Hematopoietic multipotent progenitor cell treated with erythropoietin and hydrocortisone succinate and interleukin-3 and kit ligand, for 8 days (in vitro differentiated cells): ENCODE results near the gene KDM7A.
A peak's percentile ranks its signal among the peaks of the same experiment; 100 is the strongest.
"Not testable (repeated sequence)": the region's sequence is repeated elsewhere in the genome, so short reads cannot be mapped to it uniquely, and the experiment has no call there.

ENCODE experiments used
- DNase-seq: peaks from one replicate; pipeline ENCODE4 v3.0.0-alpha.2; 2015

KDM7A gene

DNA sequence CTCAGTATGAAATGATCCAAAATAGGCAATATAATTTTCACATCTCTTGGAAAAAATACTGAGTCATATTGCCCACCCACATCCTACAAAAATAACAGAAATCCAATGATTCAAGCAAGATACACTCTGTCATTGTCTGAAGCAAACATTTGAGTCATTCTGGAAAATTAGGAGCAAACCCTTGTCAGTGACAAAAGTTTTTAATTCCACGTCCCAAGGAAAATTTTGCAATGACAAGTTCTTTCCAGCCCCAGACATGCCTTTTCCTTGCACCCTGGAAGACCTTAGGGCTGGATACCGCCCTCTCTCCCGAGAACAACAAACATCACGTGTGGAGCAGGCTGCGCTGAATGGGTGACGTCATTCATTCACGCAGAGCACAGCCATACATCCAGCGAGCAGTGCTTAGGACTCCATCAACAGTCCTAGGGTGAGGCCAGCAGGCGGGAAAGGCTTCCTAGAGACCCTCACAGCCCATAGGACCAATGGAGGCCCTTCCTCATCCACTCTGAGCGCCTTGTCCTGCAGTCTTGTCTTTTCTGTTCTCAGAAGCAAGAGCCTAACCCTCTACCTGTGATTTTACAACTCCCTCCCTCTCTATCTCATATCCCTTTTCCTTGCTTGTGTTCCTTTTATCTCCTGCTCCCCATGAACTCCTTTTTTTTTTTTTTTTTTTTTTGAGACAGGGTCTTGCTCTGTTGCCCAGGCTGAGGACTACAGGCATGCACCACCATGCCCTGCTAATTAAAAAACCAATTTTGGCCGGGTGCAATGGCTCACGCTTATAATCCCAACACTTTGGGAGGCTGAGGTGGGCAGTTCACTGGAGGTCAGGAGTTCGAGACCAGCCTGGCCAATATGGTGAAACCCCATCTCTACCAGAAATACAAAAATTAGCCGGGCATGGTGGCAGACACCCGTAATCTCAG lies 23.5 kb upstream of the KDM7A start:
- DNase-seq, result no peak

DNA sequence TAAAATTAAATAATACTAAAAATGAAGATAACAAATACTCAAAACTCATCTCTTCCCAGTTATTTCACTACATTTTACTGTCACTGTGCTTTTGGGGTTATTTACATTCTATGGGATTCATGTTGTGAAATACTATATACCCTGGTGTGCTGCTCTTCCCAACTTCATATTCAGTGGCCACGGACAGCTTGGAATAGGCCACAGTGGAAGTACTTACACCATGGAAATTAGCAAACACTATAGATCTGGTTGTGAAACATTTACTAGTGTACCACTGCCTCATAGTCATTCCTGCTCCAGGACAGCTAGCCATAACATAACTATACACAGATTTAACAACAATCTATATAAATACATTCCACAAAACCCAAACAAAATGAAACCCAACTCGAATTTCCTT lies 21.2 kb upstream of the KDM7A start:
- no peak for DNase-seq

DNA sequence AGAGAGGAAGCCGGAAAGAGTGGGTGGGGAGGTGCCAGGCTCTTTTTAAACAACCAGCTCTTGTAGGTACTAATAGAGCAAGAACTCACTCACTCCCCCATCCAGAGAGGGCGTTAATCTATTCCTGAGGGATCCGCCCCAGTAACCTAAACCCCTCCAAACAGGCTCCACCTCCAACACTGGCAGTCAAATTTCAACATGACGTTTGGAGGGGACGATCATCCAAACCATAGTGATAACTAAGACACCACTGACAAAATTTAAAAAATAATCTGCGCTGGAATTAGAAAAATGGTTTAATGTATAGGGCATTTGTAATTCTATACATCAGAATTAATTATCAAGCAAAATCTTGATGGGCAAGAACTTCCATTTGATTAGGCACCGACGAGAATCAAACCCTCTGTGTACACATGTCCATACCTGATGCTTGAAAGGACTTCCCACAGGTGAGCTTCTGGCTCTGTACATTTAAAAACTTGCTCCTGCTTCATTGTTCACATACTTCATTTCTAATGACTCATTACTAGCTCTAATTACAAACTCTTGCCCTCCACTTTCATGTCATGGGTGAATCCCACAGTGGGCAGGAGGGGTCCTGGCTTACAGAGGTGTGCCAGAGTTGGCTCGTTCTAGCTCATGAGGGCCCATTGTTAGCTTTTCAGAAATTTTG lies 20.6 kb upstream of the KDM7A start:
- no peak for DNase-seq

DNA sequence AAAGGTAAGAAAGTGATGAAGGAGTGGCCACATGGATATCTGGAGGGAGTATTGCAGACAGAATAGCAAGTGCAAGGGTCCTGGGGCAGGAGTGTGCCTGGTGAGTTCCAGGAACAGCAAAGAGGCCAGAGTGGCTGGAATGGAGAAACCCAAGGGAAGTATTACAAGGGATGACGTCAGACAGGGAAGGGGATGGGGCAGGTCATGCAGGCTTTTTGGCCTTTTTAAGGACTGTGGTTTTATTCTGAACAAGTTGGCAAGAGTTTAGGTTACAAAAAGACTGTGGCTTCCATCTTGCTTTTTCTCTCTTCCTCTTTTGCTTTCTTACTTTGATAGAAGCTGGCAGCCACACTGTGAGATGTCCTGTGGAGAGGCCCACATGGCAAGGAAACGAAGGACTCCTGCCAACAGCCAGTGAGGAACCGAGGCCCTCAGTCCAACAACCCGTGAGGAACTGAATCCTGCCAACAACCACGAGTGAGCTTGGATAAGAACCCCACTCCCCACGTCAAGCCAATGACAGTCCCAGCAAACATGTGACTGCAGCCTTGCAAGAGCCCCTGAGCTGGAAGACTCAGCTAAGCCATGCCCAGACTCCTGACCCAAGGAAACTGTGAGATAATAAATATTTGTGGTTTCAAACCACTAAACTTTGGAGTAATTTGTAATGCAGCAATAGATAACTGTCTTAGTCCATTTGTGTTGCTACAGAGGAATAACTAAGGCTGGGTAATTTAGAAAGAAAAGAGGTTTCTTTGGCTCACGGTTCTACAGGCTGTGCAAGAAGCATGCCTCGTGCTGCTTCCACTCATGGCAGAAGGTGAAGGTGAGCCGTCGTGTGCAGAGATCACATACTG lies 19.8 kb upstream of the KDM7A start:
- DNase-seq, result peak; percentile 24

DNA sequence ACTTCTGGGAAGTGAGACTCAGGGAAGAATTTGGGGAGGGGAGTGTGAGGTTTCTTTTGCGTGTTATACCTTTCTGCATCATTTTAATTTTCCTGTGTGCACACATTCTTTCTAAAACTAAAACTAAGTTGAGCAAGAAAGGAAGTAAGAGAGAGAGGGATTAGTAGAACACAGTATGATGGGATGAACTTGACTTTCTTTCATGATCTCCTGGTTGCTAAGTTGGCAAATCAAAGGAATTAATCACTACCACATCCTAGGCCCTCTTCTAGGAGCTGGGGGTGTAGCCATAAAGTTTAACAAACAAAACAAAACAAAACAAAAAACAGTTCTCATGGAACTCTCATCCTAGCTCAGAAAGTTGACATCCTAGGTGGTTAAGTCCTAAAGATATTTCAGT lies 19.1 kb upstream of the KDM7A start:
- DNase-seq, result no peak

DNA sequence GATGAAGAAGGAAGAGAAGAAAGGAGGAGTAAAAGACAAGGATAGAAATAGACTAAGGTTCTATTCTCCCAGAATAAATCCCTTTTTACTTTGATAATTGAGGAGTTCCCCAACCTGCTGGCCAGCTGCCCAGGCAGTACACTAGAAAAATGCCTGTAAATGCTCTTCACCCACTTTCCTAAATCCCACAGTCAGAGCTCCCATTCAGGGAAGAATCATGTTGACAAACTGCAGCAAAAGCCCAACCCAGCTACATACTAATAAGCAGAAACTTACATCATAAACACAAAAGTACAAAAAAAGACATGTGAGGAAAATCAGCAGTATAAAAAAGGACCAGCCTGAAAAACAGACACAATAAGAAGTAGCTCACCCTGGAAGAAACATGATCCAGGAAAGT lies 15.8 kb upstream of the KDM7A start:
- no peak for DNase-seq

DNA sequence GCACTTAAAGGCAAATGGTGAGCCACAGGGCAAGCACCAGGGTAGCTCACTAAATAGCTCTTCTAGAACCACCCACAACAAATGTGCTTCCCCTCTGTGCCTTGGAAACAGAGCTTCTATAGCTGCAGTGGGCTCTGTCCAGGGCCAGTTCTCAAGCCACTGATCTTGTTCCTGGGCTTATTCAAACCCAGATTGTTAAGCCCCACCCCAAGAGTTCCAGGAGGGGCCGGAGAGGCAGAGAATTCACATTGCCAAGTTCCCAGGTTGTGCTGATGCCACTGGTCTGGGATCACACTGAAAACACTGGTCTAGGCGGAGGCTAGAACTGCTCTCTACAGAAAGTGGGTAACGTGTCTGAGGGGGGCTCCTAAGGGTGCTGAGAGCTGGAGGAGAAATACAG lies 15.4 kb upstream of the KDM7A start:
- no peak for DNase-seq

DNA sequence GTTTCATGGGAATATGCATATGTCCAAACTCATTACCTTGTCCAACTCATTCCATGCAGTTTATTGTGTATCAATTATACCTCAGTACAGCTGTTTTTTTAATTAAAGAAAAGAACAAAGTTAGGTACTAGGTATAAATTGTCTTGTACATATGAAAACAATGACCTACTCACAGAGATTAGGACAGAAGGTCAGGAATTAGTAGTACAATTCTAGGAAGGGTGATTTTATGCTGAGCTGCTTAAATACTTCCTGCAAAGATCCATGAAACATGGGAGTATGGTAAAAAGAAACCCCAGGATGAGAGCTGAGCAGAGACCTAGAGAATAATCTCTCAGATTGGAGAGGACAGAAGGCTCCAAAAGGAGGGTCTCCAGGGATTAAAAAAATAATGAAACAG lies 13.8 kb upstream of the KDM7A start:
- no peak for DNase-seq

DNA sequence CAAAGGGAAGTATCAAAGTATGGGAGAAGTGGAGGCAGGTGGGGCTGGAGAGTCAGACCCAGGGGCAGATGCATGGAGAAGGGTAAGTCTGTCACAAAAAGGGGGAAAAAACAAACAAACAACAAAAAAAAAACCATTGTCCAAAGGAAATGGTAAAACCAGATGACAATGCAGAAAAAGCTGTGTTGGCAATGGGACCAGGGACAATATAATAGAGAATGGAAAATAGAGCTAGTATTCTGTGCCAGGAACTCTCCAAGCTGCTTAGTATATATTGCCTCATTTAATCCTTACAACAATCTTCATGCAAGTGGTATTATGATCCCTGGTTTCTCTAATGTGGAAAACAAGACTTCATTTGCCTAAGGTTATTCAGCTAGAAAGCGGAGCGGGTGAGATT lies 13.1 kb upstream of the KDM7A start:
- no peak for DNase-seq

DNA sequence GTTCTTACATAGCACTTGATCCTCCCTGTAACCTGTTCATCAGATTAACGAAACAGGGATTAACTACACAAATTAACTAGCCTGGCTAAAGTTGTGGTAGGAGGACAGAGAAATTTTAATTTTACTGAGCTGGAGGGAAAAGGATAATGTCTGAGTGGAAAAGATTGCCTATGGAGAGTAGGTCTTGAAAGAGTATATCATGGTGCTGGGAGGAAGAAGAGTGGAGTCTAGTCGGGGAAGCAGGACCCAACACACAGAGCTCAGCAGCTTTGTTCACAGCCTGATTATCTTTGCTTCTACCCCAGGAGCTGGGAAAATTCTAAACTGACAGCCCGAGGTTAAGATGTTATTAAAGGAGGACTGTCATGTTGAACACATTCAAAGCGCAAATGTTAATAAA lies 6.1 kb upstream of the KDM7A start:
- no peak for DNase-seq

DNA sequence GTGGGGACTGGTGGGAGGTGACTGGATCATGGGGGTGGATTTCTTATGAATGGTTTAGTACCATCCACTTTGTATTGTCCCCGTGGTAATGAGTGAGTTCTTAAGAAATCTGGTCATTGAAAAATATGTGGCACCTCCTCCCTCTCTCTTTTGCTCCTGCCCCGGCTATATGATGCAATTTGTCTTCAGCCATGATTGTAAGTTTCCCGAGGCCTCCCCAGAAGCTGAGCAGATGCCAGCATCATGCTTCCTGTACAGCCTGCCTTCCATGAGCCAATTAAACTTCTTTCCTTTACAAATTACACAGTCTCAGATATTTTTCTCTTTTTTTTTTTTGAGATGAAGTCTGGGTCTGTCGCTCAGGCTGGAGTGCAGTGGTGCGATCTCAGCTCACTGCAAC lies 2.6 kb upstream of the KDM7A start:
- DNase-seq, result no peak

DNA sequence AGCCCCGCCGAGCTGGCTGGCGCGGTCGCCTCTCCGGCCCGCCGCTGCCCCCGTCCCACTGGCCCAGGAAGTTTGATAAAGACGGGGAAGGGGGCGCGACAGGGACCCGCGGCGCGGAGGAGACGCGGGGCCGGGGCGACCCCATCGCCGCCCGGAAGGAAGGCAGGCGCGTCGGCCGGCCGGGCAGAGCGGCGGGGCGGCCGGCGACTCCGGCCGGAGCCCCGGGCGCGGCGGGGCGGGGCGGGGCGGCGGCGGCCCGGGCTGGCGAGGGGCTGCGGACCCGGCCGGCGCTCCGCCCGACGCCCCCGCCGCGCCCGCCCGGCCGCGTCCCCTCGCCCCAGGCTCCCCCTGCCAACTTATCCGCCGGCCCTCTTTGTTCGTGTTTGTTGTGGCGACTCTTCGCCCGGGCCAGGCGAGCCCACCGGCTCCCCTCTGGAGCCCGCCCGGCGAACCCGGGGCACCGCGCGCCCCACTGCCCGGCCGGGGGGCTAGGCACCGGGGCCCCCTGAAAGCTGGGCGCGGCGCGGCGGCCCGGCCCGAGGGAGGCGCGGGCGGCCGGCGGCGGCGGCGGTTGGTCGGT lies 571 bp downstream of the KDM7A start:
- no peak for DNase-seq

DNA sequence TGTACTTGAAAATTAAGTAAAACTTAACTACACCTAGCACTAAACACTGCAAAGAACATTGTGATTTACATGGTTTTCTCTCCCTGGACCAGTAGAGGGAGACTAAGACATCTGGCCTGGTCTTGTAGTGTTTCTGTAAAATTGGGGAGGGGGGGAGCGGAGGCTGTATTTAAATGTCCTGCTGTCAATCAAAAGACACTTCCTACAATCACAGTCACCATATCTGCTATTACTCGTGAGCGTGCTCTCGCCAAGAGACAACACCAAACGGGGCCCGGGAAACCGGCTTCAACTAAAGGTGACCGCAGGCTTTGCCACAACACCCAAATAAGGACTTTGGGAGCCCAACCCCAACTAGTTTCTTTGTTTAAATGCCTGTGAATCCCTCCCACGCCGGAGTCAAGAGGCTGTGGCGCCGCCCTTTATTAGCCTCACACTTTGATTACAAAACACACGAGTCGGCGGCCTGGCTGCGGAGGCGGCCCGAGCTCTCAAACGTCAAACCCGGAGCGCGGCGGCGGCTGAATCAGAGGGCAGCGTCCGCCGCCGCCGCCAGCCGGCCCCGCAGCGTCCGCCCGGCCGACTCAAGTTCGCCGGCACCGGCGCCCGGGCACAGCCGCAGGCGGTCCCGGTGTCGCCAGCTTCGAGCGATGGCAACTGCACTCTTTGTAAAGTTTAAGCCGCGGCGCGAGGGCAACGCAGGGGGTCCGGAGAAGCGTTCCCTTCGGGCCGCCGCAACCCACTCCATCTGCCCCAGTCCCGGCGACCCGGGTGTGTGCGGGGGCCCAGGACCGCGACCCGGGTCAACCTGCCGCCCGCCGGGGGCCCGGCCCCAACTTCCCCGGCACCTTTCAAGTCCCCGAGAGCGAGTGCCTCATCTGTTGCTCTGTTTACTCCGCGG lies 1.3 kb downstream of the KDM7A start:
- DNase-seq, result peak; percentile 94

DNA sequence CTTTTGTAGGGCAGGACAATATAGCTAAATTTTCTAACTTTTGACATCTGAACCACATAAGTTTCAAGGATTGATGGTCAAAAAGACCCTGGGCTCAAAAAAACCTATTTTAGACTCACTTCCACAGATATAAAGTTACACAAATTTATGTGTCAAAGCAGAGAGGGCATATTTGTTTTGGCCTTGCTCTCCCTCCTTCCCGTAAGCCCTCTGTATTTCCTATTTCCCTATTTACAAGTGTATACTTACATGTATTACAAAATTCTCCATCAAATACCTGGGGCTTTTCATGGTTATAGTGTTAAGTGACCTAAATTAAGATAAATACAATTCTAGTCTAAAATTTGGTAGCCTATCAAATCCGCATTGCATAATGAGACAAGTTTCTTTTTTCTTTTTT lies 2.6 kb downstream of the KDM7A start:
- DNase-seq, result no peak

DNA sequence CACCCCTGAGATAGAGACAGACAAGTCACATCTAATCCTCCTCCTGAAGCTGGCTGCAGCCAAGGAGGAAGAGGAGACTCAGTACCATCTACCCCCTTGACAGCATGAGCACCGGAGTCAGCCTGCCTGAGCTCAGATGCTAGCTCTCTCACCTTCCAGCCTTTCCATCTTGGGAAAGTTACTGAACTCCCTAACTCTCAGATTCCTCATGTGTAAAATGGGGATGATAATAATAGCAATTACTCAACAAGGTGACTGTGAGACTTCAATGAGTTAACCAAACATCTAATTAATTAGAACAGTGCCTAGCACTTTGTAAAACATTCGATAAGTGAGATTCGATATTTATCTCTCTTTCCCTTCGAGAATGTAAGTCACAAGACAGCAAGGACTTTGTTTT lies 6.4 kb downstream of the KDM7A start:
- DNase-seq, result no peak

DNA sequence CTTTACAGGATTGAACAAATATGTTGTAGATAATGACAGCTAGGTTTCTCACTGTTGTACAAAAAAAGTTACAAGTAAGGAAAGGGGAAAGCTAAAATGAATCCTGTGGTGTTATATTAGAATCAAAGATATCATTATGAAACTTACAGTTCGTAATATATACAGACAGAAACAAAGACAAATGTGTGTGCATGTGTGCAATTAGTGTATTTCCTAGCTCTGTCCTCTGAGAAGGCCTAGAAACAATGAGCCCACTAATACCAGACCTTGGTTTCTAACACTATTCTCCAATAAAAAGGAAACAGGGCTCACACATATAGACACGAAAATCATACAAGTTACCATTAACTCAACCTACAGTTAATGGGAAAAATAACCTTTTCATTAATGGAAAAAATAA lies 8.0 kb downstream of the KDM7A start:
- DNase-seq, result no peak

DNA sequence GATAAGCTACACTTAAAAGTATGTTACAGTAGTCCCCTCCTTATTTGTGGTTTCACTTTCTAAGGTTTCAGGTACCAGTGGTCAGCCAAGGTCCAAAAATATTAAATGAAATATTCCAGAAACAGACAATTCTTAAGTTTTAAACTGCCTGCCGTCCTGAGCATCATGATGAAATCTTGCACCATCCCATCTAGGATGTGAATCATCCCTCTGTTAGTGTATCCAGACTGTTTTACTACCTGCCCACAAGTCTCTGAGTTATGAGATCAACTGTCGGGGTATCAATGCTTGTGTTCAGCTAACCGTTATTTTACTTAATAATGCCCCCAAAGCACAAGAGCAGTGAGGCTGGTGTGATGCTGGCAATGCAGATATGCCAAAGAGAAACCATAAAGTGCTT lies 11.4 kb downstream of the KDM7A start:
- no peak for DNase-seq

DNA sequence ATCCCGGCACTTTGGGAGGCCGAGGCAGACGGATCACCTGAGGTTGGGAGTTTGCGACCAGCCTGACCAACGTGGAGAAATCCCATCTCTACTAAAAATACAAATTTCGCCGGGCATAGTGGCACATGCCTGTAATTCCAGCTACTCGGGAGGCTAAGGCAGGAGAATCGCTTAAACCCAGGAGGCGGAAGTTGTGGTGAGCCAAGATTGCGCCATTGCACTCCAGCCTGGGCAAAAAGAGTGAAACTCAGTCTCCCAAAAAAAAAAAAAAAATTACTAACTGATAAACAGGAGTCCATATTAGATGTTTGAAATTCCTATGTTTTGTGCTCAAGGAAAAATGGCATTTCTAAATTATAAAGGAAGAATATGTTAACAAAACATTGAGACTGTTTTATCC lies 14.7 kb downstream of the KDM7A start:
- DNase-seq, result not testable (repeated sequence)

DNA sequence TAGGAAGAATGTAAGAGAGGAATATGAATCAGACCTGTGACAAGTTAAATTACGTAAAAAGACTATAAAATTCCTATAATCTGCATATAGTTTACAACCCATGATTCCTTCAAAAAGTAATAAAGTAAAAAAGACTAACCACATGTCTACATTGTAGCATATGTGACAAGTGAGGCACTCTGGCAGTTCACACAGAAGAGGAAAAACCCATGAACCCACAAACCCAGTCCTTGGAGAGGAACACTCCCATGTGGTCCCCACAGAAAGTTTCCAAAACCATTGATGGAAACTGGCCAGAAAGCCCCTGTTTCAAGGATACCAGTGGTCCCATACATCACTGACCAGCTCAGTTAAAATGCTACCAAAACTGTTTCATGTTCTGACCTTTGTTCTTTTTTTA lies 15.7 kb downstream of the KDM7A start:
- DNase-seq, result no peak

DNA sequence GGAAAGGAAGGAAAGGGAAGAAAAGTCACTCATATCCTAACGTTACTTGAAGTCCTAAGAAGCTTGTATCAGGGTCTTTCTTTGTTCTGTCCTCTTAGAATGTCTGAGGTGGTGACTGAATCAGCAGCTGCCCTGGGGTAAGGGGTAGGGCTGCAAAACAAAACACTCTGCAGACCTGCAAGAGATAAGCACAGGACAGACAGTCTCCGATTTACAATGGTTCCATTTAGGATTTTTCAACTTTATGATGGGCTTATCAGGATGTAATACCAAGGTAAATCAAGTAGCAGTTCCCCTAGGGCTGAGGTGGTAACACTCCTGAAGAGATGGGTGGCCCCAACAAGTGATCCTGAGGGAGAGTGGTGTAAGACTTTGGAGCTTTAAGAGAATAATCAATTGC lies 16.5 kb downstream of the KDM7A start:
- no peak for DNase-seq

DNA sequence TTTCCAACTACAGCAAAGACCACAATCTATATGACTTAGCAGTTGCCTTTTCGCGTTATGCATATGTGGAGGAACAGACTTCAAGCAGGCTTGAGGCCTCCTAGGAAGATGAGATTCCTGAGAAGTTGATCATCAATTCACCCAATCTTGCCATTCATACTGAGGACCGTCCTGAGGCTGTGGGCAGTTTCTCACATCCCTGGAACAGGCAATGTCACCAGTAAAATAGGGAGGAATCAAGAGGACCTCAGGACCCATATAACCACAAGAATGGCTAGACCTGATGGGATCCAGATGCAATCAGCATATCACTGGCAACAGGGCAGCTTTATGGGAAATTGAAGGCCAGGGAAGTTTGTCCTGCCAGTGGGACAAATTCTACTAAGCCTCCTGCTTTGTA lies 17.3 kb downstream of the KDM7A start:
- DNase-seq, result no peak

DNA sequence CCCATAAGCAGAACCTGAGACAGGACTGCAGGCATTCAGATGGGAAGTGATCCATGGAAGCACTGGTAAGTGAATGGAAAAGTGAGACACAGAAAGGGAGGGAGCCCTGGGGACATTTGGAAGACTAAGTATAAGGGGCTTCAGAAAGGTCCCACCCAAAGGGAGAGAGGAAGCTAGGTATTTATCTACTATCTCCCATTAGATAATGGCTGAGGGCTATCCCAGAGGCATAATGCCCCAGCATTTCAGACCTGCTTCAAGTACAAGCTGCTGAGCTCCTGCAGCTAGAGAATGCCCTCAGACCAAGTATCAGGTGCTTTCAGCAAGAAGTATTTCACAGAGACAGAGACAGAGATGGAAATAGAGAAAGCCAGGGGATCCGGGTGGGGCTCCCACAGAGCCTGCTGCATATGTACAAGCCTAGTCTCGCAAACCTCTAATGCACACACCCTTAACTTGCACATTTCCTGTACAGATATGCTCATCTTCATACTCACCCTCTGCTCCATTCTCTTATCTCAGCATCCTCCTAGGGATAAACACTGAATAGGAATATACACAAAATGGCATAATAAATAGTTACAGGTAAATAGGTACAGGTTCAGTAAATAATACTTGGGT lies 20.2 kb downstream of the KDM7A start:
- peak; percentile 24 for DNase-seq
